ENCODE data around the gene SOCS7.

Gene SOCS7

DNA sequence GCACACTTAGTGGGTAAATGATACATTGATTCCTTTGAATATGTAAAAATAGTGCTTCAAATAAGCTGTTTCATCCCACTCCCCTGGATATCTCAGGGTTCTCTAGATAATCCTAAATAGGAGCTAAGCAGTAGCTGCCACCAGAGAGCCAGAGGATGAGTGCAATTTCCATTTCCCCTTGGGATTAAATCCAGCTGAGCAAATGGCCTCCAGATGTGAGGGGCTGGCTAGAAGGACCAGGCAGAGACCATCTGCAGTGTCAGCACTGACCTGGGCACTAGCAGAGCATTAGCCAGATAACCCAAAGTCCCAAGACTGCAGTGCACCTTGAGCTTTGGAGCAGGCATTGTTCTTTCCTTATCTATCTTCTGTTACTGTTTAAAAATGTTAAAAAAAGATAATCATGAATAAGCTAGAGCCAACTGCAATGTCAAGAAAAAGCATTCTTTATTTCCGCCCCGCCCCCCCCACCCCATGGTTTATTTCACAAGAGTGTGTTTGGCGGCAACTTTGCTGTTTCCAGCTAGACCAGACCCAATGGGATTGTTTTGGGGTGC, 27.4 kb upstream of the SOCS7 start:
- TF ChIP-seq, protein P1, sequence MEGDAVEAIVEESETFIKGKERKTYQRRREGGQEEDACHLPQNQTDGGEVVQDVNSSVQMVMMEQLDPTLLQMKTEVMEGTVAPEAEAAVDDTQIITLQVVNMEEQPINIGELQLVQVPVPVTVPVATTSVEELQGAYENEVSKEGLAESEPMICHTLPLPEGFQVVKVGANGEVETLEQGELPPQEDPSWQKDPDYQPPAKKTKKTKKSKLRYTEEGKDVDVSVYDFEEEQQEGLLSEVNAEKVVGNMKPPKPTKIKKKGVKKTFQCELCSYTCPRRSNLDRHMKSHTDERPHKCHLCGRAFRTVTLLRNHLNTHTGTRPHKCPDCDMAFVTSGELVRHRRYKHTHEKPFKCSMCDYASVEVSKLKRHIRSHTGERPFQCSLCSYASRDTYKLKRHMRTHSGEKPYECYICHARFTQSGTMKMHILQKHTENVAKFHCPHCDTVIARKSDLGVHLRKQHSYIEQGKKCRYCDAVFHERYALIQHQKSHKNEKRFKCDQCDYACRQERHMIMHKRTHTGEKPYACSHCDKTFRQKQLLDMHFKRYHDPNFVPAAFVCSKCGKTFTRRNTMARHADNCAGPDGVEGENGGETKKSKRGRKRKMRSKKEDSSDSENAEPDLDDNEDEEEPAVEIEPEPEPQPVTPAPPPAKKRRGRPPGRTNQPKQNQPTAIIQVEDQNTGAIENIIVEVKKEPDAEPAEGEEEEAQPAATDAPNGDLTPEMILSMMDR (IDR thresholded peaks at IDR 0.05; ENCODE audit: insufficient read depth, low read depth, low read length, missing control alignments), result no peak
- no peak overlapping the region for H3K4me3 ChIP-seq (ENCODE audit: low read length)
- DNase-seq (ENCODE audit: low read depth), result no peak

DNA sequence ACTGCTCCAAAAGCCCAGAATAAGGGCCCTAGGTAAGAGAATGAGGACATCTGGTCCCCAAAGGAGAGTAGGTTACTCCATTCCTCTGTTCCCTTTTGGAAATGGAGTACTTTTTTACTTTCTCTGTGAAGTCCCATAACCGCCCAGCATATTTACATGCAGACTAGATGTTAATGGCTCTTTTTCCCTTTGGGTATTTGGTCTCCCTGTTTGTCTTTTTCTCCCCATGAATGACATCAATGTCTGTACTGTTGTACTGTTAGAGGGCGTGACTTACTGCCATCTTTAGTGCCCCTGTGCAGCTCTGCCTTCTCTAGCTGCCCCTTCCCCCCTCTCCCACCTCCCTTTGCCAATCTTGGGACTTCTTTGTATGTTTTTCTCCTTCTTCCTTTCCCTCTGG, 26.9 kb upstream of the SOCS7 start:
- TF ChIP-seq, protein P1 (IDR thresholded peaks at IDR 0.05; ENCODE audit: insufficient read depth, low read depth, low read length, missing control alignments), result no peak
- DNase-seq (ENCODE audit: low read depth), result no peak
- no peak overlapping the region for H3K4me3 ChIP-seq (ENCODE audit: low read length)

DNA sequence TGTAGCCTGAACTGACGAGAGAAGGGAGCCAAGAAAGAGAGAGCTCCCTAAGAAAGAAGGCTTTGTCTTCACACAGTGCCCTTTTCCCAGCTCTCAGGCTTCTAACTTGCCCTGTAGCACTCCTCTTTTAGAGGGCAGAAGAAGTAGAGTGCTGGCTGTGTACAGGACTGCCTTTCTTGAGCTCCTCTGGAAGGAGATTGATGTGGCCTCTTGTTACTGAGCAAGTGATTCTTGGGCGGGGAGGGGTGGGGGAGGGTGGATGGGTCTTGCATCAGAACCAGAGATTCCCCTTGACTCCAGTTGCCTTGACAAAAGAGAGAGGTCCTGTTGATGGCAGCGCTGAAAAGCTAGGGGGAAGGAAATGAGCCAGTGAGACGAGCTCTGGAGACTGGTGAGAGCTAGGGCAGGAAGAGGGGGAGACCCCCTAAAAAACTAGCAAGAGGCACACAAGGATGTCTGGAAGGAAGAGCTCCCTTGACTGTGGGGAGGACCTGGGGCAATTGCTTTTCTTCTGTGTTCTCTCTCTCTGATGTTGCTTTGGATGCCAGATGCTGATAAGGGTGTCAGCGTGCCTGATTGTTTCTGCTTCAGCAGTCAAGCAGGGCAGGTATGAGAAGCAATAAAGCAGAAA, 26.3 kb upstream of the SOCS7 start:
- TF ChIP-seq, protein P1 (IDR thresholded peaks at IDR 0.05; ENCODE audit: insufficient read depth, low read depth, low read length, missing control alignments), result no peak
- no peak overlapping the region for H3K4me3 ChIP-seq (ENCODE audit: low read length)
- DNase-seq (ENCODE audit: low read depth), result no peak

DNA sequence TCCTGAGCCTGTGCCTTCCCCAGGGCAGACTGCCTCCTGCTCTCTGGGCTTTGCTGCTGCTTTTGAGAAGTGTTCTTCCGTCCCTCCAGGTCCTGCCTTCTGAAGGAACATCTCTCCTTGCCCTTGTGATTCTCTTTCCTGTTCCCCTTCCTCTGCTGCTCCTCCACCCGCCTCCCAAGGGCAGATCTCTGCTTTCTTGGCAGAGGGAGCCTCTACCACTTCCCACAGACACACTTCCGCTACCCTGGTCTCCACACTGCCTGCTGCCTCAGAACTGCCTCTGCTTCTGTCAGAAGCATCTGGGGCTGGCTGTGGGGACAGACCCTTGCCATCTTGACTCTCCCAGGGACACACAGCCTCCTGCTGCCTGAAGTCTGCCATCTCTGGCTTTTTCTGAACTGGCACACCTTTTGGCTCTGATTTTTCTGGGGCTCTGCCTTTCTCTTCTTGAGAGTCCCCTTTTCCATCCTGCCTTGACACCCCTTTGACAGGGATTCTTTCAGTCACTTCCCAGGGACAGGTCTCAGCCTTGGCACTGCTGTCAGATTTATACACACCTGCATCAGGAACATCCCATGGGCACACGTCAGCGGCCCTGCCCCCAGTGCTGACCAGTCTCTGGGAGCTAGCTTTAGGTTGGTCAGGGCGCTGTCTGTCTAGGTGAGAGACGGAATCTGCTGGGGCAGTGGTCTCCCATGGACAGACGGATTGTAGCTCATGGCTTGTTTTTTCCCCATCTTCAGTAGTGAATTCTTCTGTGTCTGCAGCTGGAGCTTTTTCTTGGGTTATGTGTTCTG, 24.4 kb upstream of the SOCS7 start:
- TF ChIP-seq, protein P1 (IDR thresholded peaks at IDR 0.05; ENCODE audit: insufficient read depth, low read depth, low read length, missing control alignments), result no peak
- no peak for DNase-seq (ENCODE audit: low read depth)
- H3K4me3 ChIP-seq (ENCODE audit: low read length), result no peak overlapping the region

DNA sequence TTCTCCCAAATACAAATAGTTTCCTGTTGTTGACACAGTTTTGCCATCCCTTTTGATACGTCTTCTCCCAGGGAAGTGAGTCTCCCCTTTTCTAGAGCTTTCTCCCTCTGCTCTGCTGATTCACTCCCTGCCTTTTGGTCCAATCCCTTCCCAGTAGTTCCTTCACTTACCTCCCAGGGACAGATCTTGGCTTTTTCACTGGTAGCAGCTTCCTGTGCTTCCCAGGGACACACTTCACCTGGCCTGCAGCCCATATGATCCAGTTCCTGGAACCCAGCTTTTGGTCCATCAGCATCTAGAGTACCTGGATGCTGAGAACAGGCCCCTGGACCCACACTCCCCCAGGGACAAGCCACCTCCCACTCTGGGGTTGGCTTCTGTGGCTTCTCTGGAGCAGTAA, 23.7 kb upstream of the SOCS7 start:
- TF ChIP-seq, protein P1 (IDR thresholded peaks at IDR 0.05; ENCODE audit: insufficient read depth, low read depth, low read length, missing control alignments), result no peak
- DNase-seq (ENCODE audit: low read depth), result no peak
- no peak overlapping the region for H3K4me3 ChIP-seq (ENCODE audit: low read length)

DNA sequence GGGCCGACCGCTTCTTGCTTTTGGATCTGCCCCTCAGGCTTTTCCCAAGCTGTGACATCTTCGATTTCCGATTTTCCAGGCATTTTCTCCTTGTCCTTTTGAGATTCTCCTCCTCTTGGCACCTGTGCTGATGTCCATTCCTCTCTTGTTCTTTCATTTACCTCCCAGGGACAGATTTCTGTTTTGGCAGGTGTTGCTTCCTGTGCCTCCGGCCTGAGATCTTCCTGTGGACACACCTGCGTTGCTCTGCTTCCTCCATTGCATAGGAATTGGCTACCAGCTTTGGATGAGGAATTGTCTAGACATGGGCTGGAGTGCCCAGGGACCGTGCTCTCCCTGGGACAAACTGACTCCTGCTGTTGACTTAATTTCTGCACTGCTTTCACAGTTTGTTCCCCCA, 23.0 kb upstream of the SOCS7 start:
- TF ChIP-seq, protein P1 (IDR thresholded peaks at IDR 0.05; ENCODE audit: insufficient read depth, low read depth, low read length, missing control alignments), result no peak
- no peak for DNase-seq (ENCODE audit: low read depth)
- H3K4me3 ChIP-seq (ENCODE audit: low read length), result no peak overlapping the region
